Muscle of back (tissue), 11 donors: ENCODE measurements around the gene MX1. TPM values are rescaled to one million over a fixed set of nuclear protein-coding genes. Genes with fewer than 3 reads are reported as not detected.
A peak's percentile ranks its signal among the peaks of the same experiment; 100 is the strongest.

Experiments
- DNase-seq, 3 donors: peaks; one replicate each; pipeline versions ENCODE4 v3.0.0 to v3.0.0-alpha.2; 2013
- polyA plus RNA-seq, 10 donors: library from polyadenylated mRNA; unstranded; fragments of 120-200 nt; gene quantifications; one replicate each; pipeline ENCODE4 v1.2.1, GENCODE V29; 2013; ENCODE audit not compliant: insufficient read length in 10 of 10

The MX1 gene
- polyA plus RNA-seq, 10 donors = 1.9 to 6.1 (median 4.0) TPM

DNA sequence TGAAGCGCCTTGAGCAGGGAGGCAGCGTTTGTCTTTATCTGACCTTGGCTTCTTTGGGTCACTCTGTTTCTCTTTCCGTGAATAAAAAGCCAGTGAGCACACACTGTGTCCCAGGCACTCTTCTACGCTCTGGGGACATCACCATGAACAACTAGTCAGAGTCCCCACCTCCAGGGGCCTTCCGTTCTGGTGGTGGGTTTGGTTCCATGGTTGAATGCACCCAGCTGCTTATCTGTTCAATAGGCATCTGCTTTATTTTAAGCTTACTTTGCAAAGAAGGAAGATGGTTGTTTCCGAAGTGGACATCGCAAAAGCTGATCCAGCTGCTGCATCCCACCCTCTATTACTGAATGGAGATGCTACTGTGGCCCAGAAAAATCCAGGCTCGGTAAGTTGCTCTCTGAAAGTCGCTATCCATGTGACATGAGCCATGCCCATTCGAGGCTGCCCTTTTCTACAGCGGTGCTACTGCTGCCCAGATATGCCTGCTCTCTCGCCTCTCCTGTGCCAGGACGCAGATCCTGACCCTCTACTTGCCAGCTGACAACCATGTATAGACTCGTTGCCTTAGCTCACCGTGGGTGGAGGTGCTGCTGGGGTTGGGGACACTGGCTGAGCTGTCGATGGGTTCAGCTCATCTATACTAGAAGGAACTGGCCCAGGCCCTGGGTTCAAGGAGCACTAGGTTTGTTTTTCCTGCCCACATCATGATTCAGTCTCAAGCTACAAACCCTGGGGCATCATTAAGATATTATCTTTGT, 5.9 kb downstream of the MX1 start:
- no peak for DNase-seq

DNA sequence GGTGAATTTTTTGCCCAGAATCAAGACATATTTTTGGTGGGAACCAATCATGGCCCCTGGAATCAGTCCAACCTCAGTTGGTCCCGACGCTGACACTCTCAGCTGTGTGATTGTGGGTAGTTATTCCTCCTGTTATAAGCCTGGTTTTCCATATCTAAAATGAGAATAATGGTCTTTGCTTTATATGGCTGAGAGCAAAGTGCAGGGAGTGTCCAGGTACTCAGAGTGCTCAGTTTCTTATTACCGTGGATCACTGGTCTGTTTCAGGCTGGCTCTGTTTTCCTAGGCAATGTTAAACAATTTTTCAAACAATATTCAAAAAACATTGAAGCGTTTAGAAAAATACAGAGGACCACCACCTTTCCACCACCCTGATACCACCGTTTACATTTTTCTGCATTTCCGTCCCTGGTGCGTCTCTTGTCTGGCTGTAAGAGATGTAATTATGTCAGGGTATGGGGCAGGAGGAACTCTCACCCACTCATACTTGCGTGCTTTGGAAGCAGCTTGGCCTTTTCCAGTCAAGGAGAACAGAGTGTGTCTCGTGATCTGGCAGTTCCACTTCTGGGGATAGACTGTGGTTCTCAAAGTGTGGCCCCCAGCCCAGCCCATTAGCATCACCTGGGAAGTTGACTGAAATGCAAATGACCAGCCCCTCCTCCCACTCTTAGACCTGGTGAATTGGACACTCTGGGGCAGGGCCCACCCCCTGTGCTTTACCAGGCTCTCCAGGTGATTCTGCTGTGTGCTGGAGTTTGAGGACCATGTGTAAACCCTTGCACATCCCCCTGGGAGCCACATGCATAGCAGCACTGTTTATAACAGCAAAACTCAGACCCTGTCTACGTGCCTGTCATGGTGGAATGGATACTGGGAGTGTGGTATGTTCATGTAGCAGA, 6.8 kb downstream of the MX1 start:
- DNase-seq = no peak

DNA sequence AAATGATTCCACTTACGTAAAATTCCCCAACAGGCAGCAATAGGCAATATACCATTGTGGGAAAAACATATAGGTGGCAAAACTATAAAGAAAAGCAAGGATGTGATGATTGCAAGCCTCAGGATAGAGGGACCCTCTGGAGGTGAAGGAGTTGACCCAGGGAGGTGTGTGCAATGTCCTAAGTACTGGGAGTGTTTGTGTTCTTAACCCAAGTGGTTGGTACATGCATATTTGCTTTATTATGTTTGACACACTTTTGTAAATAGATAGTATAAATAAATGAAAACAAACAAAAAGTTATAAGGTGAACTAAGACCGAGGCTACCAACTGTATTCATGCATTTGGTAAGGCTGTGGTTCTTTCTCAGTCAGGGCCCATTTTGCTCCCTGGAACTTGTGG, 7.5 kb downstream of the MX1 start:
- no peak for DNase-seq

DNA sequence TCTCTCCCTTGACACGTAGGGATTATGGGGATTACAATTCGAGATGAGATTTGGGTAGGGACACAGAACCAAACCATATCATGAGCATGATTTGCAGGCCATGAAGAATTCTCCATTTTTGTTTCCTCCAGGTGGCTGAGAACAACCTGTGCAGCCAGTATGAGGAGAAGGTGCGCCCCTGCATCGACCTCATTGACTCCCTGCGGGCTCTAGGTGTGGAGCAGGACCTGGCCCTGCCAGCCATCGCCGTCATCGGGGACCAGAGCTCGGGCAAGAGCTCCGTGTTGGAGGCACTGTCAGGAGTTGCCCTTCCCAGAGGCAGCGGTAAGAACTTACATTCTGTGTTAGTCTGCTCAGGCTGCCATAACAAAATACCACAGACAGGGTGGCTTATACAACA, 9.7 kb downstream of the MX1 start:
- no peak for DNase-seq

DNA sequence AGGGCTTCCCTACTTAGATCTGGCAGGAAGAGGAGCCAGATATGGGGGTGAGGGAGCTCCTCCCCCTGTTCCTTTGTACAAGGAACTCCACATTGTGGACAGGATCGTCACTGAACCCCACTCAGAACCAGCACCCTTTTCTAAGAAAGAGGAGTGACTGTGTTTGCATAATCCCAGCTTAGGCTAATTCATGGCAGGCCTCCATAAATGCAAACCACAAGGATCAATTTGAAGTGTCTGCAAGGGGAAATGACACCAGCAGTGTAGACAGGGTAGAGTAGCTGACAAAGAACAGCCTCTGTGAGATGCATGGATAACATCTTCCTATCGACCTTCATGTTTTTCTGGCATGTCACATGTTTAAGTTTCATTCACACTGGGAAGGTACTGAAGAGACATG, 11.7 kb downstream of the MX1 start:
- DNase-seq = no peak

DNA sequence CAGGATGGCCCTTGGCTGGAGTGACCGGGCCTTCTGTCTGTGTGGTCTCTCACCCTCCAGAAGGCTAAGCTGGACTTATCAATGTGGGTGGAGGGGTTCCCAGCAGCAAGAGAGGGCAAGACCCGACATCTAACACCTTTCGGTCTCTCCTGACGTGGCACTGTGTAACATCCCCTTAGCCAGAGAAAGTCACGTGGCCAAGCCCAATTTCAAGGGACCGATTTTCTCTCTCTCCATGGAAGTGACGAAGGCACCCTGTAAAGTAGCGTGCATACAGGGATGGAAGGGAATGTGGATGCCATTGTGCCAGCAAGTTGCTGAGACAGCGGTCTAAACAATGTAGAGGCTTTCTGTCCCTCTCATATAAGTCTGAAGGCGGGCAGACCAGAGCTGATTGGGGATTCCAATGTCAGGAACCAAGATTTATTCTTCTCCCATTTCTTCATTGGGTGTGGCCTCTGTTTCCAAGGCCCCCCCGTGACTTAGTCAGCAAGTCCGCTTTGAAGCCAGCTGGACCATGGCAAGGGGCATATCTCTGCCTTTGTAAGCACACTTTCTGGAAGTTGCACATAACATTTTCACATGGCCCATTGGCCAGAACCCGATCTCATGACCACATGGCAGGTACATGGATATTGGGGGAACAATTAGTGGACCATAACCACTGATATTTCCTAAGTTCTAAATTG, 12.5 kb downstream of the MX1 start:
- DNase-seq = no peak

DNA sequence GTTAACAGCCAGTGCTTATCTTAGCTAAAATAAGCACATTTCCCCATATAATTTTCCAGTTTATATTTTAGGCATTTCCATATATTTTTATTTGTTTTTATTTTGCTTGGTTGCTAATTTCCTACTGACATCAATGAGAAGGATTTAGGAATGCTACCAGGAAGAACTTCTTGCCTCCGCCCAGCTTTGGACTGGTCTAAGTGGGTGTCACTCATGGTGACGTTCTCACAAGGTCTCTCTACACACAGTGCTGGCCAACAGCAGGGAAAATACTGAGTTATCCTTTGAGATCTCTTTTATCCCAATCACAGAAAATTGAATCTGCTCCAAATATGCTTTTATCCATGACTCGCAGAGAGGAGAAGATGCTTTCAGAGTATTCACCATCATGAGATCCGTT, 13.2 kb downstream of the MX1 start:
- no peak for DNase-seq

DNA sequence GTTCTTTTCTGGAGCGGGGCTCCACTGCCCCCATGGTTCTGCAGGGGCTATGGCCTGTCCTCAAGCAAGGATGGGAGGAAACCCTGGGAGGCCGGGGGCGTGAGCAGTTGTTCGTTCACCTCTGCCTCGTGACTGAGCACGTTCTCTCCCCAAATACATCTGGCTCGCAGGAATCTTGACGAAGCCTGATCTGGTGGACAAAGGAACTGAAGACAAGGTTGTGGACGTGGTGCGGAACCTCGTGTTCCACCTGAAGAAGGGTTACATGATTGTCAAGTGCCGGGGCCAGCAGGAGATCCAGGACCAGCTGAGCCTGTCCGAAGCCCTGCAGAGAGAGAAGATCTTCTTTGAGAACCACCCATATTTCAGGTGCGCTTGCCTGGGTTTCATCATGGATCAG, 15.5 kb downstream of the MX1 start:
- DNase-seq = no peak

DNA sequence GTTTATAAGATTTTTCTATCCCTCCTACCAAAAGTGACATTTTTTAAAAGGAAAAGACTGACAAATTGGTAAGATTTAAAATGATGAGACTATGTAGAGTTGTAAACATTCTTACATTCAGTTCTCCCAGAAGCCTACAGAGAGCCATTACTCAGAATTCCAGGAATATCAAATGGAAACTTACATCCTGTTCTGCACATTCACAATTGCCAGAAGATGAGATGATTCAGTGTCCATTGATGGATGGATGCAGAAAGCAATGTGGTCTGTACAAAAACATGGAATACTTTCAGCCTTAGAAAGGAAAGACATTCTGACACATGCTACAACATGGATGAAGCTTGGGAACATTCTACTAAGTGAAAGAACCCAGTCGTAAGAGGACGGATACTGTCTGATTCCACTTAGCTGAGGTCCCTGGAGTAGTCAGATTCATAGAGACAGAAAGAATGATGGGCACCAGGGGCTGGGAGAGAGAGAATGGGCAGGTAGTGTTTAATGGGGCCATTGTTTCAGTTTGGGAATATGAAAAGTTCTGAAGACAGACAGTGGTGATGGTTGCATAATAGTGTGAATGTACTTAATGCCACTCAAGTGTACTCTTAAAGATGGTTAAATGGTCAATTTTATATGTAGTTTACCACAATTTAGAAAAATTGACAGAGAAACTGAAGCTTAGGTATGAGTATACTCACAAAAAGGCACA, 16.6 kb downstream of the MX1 start:
- DNase-seq = peak in 2 of 3 donors; percentile 26 to 55

DNA sequence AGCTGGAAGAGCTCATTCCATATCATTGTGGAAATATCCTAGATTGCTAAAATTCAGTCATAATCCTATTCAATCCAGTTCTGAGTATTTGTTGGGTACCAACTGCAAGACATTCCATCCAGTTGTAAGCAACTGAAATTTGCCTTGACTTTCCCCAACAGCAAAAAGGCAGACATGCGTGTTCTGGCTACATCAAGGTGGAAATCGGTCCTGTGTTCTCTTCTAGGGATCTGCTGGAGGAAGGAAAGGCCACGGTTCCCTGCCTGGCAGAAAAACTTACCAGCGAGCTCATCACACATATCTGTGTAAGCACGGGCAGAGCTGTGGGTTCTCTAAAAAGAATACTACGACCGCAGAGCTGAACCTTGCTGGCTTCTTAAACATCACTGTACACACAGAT, 17.5 kb downstream of the MX1 start:
- no peak for DNase-seq

DNA sequence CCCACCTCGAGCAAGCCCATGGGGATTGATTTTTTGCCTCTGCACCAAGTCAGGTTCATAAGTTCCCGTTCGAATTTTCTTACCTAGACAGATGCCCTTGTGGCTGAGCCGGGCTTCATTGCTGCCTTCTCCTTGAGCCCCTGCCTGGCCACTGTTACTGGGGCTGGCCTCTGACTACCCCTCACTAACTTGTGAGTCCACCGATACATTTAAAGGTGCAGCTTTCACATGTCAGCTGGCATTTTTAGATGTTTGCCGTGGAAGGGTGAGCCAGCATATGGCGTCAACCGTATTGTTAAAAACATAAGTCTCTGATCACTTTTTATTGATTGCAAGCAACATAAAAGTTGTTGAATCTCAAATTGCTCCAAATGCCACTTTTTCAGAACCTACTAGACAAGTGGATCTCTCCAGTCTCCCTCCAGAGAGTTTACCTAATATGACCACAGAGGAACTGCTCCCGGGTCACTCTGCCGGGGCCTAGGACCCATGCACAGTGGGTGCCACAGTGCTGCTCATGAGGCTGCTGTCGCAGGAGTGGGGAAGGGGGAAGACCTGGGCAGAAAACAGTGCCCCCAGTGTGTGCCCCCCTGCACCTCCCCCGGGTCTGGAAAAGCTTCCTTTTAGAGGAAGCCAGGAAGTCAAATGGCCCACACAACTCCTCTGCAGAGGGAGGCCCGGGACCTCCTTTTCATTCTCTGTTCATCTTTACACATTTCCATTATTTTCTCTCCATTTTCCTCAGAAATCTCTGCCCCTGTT, 18.8 kb downstream of the MX1 start:
- no peak for DNase-seq

DNA sequence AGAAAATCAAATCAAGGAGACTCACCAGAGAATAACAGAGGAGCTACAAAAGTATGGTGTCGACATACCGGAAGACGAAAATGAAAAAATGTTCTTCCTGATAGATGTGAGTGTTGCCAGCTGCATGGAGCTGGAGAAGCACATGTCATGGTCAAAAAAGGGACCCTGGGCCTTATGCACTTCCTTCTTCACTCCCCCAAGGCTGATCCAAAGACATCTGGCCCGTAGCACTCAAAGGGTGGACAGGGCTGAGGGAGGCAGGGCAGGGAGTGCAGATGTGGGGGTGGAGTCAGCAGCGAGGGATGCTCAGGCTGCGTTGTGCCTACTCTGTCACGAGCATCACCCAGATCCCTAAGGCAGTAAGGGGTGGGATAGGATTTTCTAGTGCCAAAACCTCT, 19.4 kb downstream of the MX1 start:
- DNase-seq = no peak

DNA sequence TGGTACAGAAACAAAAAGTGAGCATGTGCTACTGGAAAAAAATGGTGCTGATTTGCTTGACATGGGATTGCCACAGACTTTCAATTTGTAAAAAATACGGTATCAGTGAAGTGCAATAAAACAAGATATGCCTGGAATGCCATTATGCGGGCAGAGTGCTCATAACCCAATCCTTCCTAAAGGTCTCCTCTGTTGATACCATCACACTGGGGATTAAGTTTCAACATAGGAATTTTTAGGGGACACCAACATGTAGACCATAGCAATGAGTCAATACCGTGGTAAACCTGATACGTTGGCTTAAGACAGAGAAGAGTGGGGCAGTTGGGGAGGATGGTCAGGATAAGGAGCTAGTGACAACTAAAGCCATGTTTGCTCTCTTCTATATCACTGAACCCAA, 20.5 kb downstream of the MX1 start:
- DNase-seq = no peak

DNA sequence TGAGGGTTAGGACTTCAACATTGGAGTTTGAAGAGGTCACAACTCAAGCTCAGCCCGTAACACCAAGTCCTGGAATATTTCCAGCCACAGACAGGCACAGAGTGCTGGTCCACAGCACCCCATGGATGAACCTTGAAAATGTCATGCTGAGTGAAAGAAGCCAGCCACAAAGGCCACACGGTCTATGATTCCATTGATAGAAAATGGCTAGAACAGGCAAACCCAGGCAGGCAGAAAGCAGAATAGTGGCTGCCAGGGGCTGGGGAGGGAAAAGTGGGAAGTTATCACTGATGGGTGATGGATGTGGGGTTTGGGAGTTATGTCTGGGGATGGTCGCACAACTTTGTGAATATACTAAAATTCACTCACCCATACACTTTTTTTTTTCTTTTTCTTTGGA, 21.3 kb downstream of the MX1 start:
- DNase-seq = no peak

DNA sequence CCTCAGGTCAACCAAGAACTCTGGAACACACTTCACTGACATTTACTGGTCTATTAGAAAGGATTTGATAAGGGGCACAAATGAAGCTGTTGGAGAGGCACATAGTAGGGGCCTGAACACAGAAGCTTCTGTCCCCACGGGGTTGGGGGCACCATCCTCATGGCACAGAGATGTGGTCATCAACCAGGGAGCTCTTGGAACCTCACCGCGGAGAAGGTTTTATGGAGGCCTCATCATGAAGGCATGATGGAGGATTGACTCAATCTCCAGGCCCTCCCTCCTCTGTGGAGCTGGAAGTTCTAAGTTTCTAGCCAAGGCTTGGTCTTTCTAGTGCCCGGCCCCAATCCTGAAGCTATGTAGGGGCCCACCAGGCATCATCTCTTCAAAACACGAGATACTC, 23.6 kb downstream of the MX1 start:
- no peak for DNase-seq

DNA sequence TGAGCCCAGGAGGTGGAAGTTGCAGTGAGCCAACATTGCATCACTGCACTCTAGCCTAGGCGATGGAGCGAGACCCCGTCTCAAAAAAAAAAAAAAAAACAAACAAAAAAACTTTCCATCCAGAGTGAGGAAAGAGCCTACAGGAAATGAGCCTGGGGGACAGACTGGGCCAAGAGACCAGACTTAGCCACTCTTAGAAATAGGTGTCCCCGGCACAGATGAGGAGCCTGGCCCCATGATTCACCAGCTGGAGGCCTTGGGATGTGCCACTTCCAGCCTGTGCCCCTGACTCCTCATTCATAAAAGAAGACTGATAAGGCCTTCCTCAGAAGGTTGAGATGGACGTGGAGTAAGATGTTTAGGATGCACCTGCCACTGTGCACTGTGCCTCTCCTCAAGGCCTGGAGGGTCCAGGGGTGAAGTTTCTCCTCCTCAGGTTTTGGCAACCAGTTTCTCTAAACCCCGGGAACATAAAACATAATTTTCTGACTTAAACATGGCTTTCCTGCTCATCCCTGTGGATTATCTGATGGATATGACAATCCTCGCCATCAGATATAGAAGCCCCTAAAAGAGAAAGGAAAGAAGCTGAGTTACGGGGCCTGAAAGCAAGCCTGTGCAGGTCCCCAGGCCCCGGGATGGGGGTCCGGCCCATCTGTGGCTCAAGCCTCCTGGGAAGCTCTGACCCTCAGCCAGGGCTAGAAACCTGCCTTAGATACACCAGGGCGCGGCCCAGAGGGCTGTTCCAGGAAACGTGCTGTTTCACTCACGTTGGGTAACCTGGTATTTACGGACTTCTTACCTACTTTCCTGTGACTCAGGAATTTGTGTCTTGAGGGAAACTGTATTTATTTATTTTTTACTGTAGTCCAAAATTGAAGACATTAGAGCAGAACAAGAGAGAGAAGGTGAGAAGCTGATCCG, 26.0 kb downstream of the MX1 start:
- no peak for DNase-seq

DNA sequence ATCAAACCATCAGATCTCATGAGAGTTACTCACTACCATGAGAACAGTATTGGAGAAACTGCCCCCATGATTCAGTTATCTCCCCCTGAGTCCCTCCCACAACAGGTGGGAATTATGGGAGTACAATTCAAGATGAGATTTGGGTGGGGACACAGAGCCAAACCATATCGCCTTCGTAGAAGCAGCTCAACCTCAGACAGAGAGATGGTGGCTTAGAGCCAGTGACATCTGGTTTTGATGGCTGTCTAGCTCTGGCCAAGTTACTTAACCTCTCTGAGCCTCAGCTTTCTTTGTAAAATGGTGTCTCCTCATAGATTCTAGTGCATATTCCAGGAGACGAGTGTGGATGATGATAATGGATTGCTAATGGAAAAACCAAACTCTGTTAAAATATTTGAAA, 27.2 kb downstream of the MX1 start:
- no peak for DNase-seq

DNA sequence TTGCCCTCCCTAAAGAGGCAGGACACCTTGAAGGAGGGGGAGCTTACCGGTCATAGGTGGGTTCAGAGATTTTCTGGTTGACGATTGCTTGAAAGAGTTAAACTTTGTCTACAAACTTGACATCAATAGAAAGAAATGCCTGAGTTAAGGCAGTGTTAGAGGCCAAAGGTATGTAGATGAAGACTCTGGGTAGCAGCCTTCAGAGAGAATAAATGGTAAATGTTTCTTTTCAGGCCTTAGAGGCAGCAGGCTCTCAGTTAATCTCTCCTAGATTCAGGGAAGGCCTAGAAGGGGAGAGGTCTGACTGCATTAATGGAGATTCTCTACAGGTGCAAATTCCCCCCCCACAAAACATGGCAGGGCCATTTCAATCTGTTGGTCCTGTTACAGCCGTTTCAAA, 27.7 kb downstream of the MX1 start:
- DNase-seq = no peak

DNA sequence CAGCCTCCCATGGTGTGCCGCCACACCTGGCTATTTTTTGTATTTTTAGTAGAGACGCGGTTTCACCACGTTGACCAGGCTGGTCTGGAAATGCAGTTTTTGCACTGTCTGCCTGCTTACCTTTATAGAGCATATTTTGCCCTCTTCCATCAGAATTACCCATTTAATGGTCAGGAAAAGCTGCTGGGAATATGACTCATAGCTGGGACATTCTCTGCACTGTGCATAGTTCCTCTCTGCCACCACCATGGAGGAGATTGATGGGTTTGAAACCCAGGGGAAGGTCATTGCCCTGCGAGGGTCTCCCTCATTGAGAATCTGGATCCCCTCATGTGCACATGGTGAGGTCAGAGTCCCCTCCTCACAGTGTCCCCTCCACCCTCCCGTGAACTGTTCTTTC, 32.1 kb downstream of the MX1 start:
- DNase-seq = no peak

DNA sequence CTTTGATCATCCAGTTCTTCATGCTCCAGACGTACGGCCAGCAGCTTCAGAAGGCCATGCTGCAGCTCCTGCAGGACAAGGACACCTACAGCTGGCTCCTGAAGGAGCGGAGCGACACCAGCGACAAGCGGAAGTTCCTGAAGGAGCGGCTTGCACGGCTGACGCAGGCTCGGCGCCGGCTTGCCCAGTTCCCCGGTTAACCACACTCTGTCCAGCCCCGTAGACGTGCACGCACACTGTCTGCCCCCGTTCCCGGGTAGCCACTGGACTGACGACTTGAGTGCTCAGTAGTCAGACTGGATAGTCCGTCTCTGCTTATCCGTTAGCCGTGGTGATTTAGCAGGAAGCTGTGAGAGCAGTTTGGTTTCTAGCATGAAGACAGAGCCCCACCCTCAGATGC, 32.5 kb downstream of the MX1 start:
- DNase-seq = no peak
